GM23248 (cell line): ENCODE data around the gene VPS52.

ENCODE experiments used
- EZH2 ChIP-seq: fragments of 200-600 bp; sonication (generic); IDR thresholded peaks from 2 replicates; pipeline ENCODE4 v1.6.1; 2018; ENCODE audit warnings: antibody characterized with exemption, mild to moderate bottlenecking; ENCODE audit not compliant: insufficient read depth, poor library complexity, severe bottlenecking
- EZH2phosphoT487 ChIP-seq: fragments of 200-600 bp; sonication (generic); IDR thresholded peaks from 2 replicates; pipeline ENCODE4 v1.6.1; 2018; ENCODE audit warnings: antibody characterized with exemption, moderate library complexity, mild to moderate bottlenecking, low read depth; ENCODE audit not compliant: insufficient read depth

DNA sequence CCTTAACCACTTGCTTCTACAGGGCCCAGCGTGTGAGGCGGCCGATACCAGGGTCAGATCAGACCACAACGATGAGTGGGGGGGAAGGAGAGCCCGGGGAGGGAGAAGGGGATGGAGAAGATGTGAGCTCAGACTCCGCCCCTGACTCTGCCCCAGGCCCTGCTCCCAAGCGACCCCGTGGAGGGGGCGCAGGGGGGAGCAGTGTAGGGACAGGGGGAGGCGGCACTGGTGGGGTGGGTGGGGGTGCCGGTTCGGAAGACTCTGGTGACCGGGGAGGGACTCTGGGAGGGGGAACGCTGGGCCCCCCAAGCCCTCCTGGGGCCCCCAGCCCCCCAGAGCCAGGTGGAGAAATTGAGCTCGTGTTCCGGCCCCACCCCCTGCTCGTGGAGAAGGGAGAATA is 60.5 kb downstream of the VPS52 start:
- TF ChIP-seq EZH2phosphoT487 (no peak), EZH2 (no peak)
